Body of pancreas (tissue), 4 donors: ENCODE results near the gene ITGA4. TPM values are rescaled to one million over a fixed set of nuclear protein-coding genes. Genes with fewer than 3 reads are reported as not detected.

Experiments
- ATAC-seq: fragments of 150-250 bp; one replicate; pipeline ENCODE4 v1.9.1; 2016
- DNase-seq, 4 donors: peaks; one replicate each; pipeline ENCODE4 v3.0.0-alpha.2; 2019
- H3K27ac ChIP-seq, 4 donors: fragments of 200-600 bp; sonication (generic); 1 replicate in 3 of 4; 2 replicates in 1 of 4; pipeline versions ENCODE4 v1.5.1 to v1.6.1; 2016 to 2019; ENCODE audit warnings: mild to moderate bottlenecking in 1 of 4, mixed read lengths in 1 of 4, moderate library complexity in 1 of 4
- H3K27me3 ChIP-seq, 2 donors: fragments of 200-600 bp; sonication (generic); one replicate each; pipeline ENCODE4 v1.6.0; 2016; ENCODE audit warnings: mild to moderate bottlenecking in 1 of 2
- H3K36me3 ChIP-seq, 2 donors: fragments of 200-600 bp; sonication (generic); replicated peaks in 1 of 2; 2 replicates each; pipeline ENCODE4 v1.5.1; 2016; ENCODE audit warnings: low read depth in 2 of 2; ENCODE audit not compliant: insufficient read depth in 1 of 2
- H3K4me1 ChIP-seq: fragments of 200-600 bp; sonication (generic); one replicate; pipeline ENCODE4 v1.6.0; 2016
- H3K4me3 ChIP-seq, 2 donors: fragments of 200-600 bp; sonication (generic); 1 replicate in 1 of 2; 2 replicates in 1 of 2; pipeline ENCODE4 v1.5.1; 2016 to 2019
- H3K9me3 ChIP-seq, 3 donors: fragments of 200-600 bp; sonication (generic); 1 replicate in 2 of 3; 2 replicates in 1 of 3; pipeline ENCODE4 v1.5.1; 2016
- POLR2A ChIP-seq, 3 donors: fragments of 450-650 bp; IDR thresholded peaks; one replicate each; pipeline ENCODE4 v1.6.1; 2016; ENCODE audit warnings: antibody characterized with exemption in 3 of 3, mild to moderate bottlenecking in 2 of 3
- WGBS, 2 donors: methylation state at CpG; one replicate each; pipeline ENCODE4 v1.1.5; 2017; 5-methylcytosine and 5-hydroxymethylcytosine counted together
- intact Hi-C: fragments of 100-400 bp; cut with DNase I; formaldehyde crosslinking; loops from one replicate; pipeline ENCODE4 v1.15.1; 2023
- total RNA-seq, 2 donors: library from RNA; depleted of rRNA; stranded (reverse); fragments of >200 nt; gene quantifications; one replicate each; pipeline ENCODE4 v1.1.0, GENCODE V29; 2016
- TF ChIP-seq, protein P1 (sequence below), 7 experiments: fragments of 450-650 bp in 4 of 7; fragments of 200-600 bp in 3 of 7; sonication (generic) in 3 of 7; IDR thresholded peaks; one replicate each; pipeline ENCODE4 v1.5.1; 2016 to 2019; ENCODE audit warnings: antibody characterized with exemption in 7 of 7

ITGA4 gene
- total RNA-seq, 2 donors from 2014 or later = 3.4 to 4.3 TPM

DNA sequence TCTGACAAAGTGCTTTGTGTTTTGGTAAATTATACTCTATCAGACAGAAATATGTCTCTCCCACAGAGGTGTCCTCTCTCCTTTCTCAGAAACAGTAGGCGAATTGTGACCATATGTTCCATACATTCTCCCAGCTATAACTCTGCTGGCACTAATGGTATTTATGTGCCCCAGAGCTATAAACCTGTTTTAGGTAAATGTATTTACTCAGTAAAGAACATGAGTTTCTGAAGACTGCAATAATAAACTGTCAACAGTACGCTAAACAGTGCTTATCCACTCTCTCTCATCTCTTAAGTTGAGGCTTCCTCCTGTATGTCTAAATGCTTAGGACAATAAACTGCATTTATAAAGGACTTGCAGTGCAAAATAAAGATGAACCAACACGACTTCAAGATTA lies 58.5 kb downstream of the ITGA4 start:
- intact Hi-C loops = no loop called here
- WGBS, 2 donors = 42 to 54% methylated on average over 3 of the region's 3 CpGs
- no peak overlapping the region for H3K27ac ChIP-seq
- no peaks in the 10 kb centered on the region for H3K9me3 ChIP-seq
- TF ChIP-seq, protein P1, sequence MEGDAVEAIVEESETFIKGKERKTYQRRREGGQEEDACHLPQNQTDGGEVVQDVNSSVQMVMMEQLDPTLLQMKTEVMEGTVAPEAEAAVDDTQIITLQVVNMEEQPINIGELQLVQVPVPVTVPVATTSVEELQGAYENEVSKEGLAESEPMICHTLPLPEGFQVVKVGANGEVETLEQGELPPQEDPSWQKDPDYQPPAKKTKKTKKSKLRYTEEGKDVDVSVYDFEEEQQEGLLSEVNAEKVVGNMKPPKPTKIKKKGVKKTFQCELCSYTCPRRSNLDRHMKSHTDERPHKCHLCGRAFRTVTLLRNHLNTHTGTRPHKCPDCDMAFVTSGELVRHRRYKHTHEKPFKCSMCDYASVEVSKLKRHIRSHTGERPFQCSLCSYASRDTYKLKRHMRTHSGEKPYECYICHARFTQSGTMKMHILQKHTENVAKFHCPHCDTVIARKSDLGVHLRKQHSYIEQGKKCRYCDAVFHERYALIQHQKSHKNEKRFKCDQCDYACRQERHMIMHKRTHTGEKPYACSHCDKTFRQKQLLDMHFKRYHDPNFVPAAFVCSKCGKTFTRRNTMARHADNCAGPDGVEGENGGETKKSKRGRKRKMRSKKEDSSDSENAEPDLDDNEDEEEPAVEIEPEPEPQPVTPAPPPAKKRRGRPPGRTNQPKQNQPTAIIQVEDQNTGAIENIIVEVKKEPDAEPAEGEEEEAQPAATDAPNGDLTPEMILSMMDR (IDR thresholded peaks at IDR 0.05) = no peak
- no peak for TF ChIP-seq POLR2A (IDR thresholded peaks at IDR 0.05)
- H3K4me3 ChIP-seq = no peak overlapping the region
- no peaks in the 10 kb centered on the region for H3K36me3 ChIP-seq
- peaks cover 7% of the 10 kb centered on the region for H3K4me1 ChIP-seq
- no peak for ATAC-seq
- no peak for DNase-seq
- H3K27me3 ChIP-seq = no peaks in the 10 kb centered on the region

DNA sequence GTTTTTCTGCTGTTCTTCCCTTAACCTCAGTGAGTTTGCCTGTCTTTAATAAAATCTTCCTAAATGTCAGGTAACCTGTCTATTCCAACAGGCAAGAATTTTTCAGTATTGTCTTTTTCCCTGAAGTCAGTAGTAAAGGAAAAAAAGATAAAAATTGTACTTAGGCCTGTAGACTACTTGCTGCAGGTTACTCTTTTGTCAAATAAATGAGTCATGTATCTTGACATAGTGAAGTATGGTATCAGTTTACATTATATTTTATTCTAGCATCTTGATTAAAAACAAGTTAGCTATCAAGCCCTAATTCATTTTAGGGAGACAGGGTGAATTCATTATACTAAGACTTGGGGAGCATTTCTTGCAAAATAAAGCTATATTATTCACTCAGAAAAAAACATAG lies 59.8 kb downstream of the ITGA4 start:
- no peak for DNase-seq
- H3K36me3 ChIP-seq = no peaks in the 10 kb centered on the region
- H3K27ac ChIP-seq = no peak overlapping the region
- no peaks in the 10 kb centered on the region for H3K27me3 ChIP-seq
- H3K4me3 ChIP-seq = no peak overlapping the region
- no peaks in the 10 kb centered on the region for H3K9me3 ChIP-seq
- H3K4me1 ChIP-seq = peaks cover 7% of the 10 kb centered on the region
- intact Hi-C loops = no loop called here
- ATAC-seq = no peak
- TF ChIP-seq, protein P1 (IDR thresholded peaks at IDR 0.05) = no peak
- TF ChIP-seq POLR2A (IDR thresholded peaks at IDR 0.05) = no peak

DNA sequence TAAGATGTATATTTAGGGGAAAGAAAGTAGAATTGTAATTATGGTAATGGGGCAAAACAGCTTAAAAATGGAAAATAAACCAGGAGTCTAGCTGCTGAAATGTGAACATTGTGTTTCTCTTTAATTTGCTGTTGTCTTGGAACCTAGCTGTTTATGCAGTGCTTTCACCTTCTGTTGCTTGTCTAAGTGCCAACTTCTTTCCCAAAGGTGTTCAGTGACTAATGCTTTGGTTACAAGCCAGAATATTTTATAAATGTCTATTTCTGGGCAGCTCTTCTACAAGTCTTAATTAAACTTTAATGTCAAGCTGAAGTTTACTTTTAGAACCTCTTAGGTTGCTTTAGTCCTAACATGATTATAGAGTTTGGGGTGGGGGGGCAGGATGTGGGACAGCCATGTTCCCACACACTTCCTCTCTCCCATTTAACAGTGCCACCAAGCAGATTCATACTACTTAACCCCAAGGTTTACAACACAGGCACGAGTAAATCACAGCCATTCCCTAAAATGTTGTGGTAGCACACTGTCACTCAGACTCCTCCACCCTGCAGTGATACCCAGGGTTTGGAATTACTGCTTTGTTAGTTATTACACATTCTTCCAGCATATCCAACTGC lies 60.6 kb downstream of the ITGA4 start:
- DNase-seq (peak in 2 of 4 donors; percentile 7 to 13), ATAC-seq (peak; percentile 60)
- H3K27ac ChIP-seq = no peak overlapping the region
- intact Hi-C loops = no loop called here
- WGBS, 2 donors = 25 to 47% methylated on average over 1 of the region's 1 CpG
- H3K4me3 ChIP-seq = no peak overlapping the region
- H3K36me3 ChIP-seq = no peaks in the 10 kb centered on the region
- TF ChIP-seq POLR2A (IDR thresholded peaks at IDR 0.05) = no peak
- TF ChIP-seq, protein P1 (IDR thresholded peaks at IDR 0.05) = no peak
- H3K4me1 ChIP-seq = peaks cover 7% of the 10 kb centered on the region
- no peaks in the 10 kb centered on the region for H3K27me3 ChIP-seq
- H3K9me3 ChIP-seq = no peaks in the 10 kb centered on the region

DNA sequence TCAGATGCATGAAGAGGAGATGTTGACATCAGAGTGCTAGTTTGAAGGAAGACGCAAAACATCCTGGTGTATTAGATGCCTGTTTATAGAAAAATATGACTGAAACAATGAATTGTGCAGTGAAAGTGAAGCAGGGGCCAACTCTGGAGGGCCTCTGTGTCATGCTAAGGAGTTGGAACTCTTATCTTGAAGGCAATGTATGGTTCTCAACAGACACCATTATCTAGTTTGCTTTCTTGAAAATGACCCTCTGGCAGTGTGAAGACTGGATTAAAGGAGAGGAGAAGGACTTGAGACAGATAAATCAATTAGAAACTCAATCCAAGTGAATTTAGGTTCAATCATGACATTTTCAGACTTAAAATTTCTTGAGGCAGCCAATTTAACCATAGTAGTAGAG lies 63.1 kb downstream of the ITGA4 start:
- ATAC-seq = no peak
- 88 to 100% methylated on average over 1 of the region's 1 CpG for WGBS, 2 donors
- no peaks in the 10 kb centered on the region for H3K9me3 ChIP-seq
- TF ChIP-seq, protein P1 (IDR thresholded peaks at IDR 0.05) = no peak
- TF ChIP-seq POLR2A (IDR thresholded peaks at IDR 0.05) = no peak
- intact Hi-C loops = no loop called here
- no peaks in the 10 kb centered on the region for H3K27me3 ChIP-seq
- no peak overlapping the region for H3K4me3 ChIP-seq
- no peak overlapping the region for H3K27ac ChIP-seq
- peaks cover 7% of the 10 kb centered on the region for H3K4me1 ChIP-seq
- H3K36me3 ChIP-seq = no peaks in the 10 kb centered on the region
- DNase-seq = no peak

DNA sequence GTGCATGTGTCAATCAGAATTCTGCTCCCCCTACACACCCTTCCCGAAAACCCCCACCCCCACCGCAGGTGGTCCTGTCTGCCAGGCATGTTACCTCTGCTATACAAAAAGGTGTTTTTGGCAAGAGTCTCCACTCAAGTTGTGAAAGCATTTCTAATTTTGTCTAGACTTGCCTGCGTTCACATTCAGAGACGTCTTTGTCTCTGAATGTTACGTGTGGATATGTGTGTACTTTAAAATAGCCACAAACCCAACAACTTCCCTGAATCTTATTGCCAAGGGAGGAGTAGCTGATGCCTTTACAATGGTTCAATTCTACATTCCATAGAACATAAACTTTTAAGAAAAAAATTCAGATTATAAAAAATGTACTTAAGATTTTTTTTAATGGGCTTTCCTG lies 66.6 kb downstream of the ITGA4 start:
- DNase-seq = no peak
- ATAC-seq = no peak
- intact Hi-C loops = no loop called here
- Histone ChIP-seq H3K9me3 (no peaks in the 10 kb centered on the region), H3K36me3 (no peaks in the 10 kb centered on the region), H3K27ac (no peak overlapping the region), H3K4me1 (no peaks in the 10 kb centered on the region), H3K4me3 (no peak overlapping the region), H3K27me3 (no peaks in the 10 kb centered on the region)
- 70 to 73% methylated on average over 5 of the region's 5 CpGs for WGBS, 2 donors
- TF ChIP-seq POLR2A (IDR thresholded peaks at IDR 0.05) = no peak
- TF ChIP-seq, protein P1 (IDR thresholded peaks at IDR 0.05) = no peak
